ENCODE data around the gene ICA1.

GRCh38 chr7:8290645-8291308 lies 28.8 kb upstream of the ICA1 start:
- TF ChIP-seq POLR2AphosphoS5 (IDR thresholded peaks at IDR 0.05) (no peak), CTCF (IDR thresholded peaks at IDR 0.05) (no peak), POLR2A (IDR thresholded peaks at IDR 0.05) (no peak)

Measured in breast epithelium (tissue), 3 donors.